C4-2B (cell line): ENCODE data around the gene FZD1.

Experiments
- CTCF ChIP-seq: fragments of 450-650 bp; conservative IDR thresholded peaks from 2 replicates; pipeline ENCODE4 v1.5.1; 2017; ENCODE audit warnings: mild to moderate bottlenecking
- ZFX ChIP-seq: fragments of 450-650 bp; IDR thresholded peaks from 2 replicates; pipeline ENCODE4 v1.6.1; 2017

DNA sequence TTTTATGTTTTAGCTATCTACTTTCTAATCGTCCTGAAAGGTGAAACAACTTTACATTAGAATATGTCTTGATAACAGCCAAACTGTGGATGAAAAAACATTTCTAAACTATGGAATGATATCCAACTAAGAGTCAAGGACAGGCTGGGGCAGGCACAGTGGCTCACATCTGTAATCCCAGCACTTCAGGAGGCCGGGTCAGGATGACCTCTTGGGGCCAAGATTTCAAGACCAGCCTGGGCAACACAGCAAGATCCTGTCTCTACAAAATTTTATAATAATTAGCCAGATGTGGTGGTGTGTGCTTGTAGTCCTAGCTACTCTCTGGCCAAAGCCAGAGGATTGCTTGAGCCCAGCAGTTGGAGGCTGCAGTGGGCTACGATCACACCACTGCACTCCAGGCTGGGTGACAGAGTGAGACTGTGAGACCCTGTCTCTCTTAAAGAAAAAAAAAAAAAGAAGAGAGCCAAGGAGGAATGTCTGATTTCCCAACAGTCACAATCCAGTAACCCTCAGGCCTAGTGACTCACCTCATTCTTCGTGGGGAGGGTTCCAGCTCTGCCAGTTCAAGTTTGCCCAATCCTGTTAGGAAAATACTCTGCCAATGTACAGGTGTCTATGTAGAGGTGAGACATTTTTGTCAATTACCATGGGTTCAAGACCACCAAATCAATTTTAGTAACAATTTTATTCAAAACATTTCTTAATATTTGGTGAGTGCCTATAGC is 14.6 kb upstream of the FZD1 start:
- TF ChIP-seq CTCF (no peak), ZFX (no peak)
